Epithelial cell of proximal tubule (primary cell): ENCODE data around the gene BRD3OS. TPM values are rescaled to one million over a fixed set of nuclear protein-coding genes. Genes with fewer than 3 reads are reported as not detected.

Experiments used
- DNase-seq: peaks from one replicate; pipeline ENCODE4 v3.0.0-alpha.2; 2011; ENCODE audit warnings: low read depth
- H3K4me3 ChIP-seq: 2 replicates; pipeline ENCODE4 v1.5.1; 2011; ENCODE audit warnings: low read depth, mild to moderate bottlenecking, low read length
- CTCF ChIP-seq: conservative IDR thresholded peaks from 2 replicates; pipeline ENCODE4 v1.5.1; 2012; ENCODE audit warnings: low read depth, mild to moderate bottlenecking, low read length
- total RNA-seq: library from RNA; depleted of rRNA; stranded (reverse); fragments of >200 nt; gene quantifications from 2 replicates; pipeline ENCODE4 v1.2.3, GENCODE V29; 2015

BRD3OS gene
- total RNA-seq, 1 donor from 2014 or later, result 22.7 TPM

DNA sequence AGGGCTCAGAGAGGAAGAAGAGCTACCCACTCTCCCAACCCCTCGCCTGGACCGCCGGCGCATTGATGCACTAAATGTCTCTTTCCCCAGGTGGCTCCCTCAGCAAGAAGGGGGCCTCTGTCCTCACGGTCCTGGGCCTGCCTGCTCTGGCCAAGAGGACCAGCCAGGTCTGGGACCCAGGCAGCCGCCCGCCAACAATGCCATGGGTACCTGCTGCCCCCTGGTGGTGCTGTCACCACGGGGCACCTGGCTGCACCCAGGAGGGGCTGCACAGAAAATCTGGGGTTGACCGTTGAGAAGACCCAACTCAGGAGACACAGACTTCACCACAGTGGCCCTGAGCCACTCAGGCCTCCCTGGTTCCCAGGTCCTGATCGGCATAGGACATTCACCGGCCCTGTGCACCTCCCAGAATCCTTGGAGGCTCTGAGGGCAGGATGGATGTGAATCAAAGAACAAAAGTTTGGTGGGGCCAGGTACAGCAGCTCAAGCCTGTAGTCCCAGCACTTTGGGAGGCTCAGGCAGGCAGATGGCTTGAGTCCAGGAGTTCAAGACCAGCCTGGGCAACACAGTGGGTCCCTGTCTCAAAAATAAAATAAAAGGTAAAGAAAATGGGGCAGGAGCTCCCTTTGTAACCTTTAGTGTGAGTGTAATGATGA is 30.8 kb upstream of the BRD3OS start:
- peak; percentile 96 for TF ChIP-seq CTCF
- no peak for DNase-seq
- no peak overlapping the region for H3K4me3 ChIP-seq

GRCh38 chr9:133995012-133995896 is 30.0 kb upstream of the BRD3OS start:
- no peak overlapping the region for H3K4me3 ChIP-seq
- peak; percentile 49 for TF ChIP-seq CTCF
- DNase-seq, result no peak

DNA sequence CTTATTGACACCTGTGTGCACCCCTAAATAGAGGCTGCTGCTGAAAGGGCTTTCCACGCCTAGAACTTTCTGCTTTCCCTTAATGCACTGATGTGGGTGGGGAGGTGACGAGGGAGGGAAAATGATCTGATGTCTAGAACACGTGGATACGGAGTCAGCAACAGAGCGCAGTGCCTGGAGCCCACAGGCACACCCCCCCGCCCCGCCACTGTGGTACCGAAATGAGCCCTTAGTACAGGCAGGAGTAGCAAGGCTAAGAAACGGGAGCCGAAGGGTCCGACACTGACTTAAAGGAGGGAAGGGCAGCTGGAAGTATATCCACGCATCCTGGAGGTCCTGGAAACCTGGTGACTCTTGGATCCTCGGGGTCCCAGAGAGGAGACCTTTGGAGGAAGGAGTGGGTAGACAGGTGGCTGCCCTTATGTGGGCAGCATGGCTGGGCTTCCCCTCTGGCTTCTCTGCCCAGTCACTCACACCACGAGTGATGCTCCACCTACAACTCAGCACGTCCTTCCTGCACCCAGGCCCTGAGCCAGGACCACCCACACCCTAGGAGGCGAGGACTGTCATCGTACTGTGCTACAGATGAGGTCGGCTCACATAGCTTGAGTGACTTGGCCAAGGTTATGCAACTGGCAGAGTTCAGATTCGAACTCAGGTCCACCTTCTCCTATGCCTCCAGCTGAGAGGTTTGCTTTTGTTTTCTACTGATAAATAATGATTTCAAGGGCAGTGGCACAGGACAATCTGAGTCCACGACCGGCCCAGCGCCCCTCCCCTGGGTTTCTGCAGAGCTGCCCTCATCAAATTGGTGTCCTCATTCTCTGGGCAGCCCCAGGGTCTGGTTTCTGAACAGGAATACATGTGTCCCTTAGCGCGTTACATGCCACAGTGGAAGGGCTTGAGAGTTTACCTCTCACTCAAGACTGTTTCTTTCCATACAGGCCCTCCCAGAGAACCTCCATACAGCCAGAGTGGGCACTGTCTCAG is 28.5 kb upstream of the BRD3OS start:
- DNase-seq, result no peak
- no peak overlapping the region for H3K4me3 ChIP-seq
- no peak for TF ChIP-seq CTCF

- no peak for DNase-seq
- H3K4me3 ChIP-seq, result no peak overlapping the region
- no peak for TF ChIP-seq CTCF
Measured at GRCh38 chr9:133997584-133997983, 27.7 kb upstream of the BRD3OS start.

- no peak overlapping the region for H3K4me3 ChIP-seq
- DNase-seq, result no peak
- TF ChIP-seq CTCF, result no peak
Measured at GRCh38 chr9:133998915-133999595, 26.2 kb upstream of the BRD3OS start.

DNA sequence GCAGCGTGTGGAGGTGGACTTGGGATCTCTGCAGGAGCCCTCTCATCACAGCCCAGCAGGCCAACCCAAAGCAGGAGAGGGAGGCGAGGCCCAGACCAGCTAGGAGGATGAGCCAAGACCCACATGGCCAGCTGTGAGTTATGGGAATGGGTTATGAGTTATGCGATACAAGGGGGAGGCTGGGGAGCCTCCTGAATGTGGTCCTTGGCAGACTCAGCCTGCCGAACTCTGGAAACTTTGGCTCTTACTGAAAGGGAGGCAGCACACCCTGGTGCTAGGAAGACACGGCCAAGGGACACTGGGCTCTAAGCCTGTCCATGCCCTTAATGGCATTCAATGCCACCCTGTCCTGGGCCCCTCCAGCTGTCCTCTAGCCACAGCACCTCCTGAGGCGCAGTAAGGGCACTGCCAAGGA is 25.4 kb upstream of the BRD3OS start:
- no peak for DNase-seq
- H3K4me3 ChIP-seq, result no peak overlapping the region
- TF ChIP-seq CTCF, result no peak
